ENCODE measurements around the gene MACO1. TPM values are rescaled to one million over a fixed set of nuclear protein-coding genes. Genes with fewer than 3 reads are reported as not detected.
A peak's percentile ranks its signal among the peaks of the same experiment; 100 is the strongest.

Gene MACO1
- total RNA-seq, 1 donor from 2014 or later, result 14.3 TPM

GRCh38 chr1:25477448-25478034, 46.8 kb downstream of the MACO1 start:
- DNase-seq, result no peak
- Mint-ChIP-seq H3K27ac (no peak overlapping the region), H3K27me3 (no peaks in the 10 kb centered on the region), H3K4me1 (peaks cover 35% of the 10 kb centered on the region), H3K4me3 (no peak overlapping the region), H3K36me3 (ENCODE audit: low read depth) (peaks cover 21% of the 10 kb centered on the region), H3K9me3 (no peaks in the 10 kb centered on the region)
- intact Hi-C loops (cut with micrococcal nuclease), result no loop called here

- no peaks in the 10 kb centered on the region for H3K9me3 Mint-ChIP-seq
- peaks cover 30% of the 10 kb centered on the region for H3K4me1 Mint-ChIP-seq
- H3K27ac Mint-ChIP-seq, result no peak overlapping the region
- H3K4me3 Mint-ChIP-seq, result no peak overlapping the region
- peaks cover 23% of the 10 kb centered on the region for H3K36me3 Mint-ChIP-seq (ENCODE audit: low read depth)
- DNase-seq, result no peak
- intact Hi-C loops (cut with micrococcal nuclease), result no loop called here
- no peaks in the 10 kb centered on the region for H3K27me3 Mint-ChIP-seq
These were observed 47.9 kb downstream of the MACO1 start for GRCh38 chr1:25478633-25479032.

- Mint-ChIP-seq H3K4me1 (peaks cover 11% of the 10 kb centered on the region), H3K27me3 (no peaks in the 10 kb centered on the region), H3K9me3 (no peaks in the 10 kb centered on the region), H3K36me3 (ENCODE audit: low read depth) (peaks cover 21% of the 10 kb centered on the region), H3K27ac (no peak overlapping the region), H3K4me3 (no peak overlapping the region)
- no peak for DNase-seq
- intact Hi-C loops (cut with micrococcal nuclease), result no loop called here
These were observed 50.9 kb downstream of the MACO1 start for GRCh38 chr1:25481625-25482024.

GRCh38 chr1:25482211-25482610, 51.5 kb downstream of the MACO1 start:
- Mint-ChIP-seq H3K36me3 (ENCODE audit: low read depth) (peaks cover 22% of the 10 kb centered on the region), H3K27ac (no peak overlapping the region), H3K27me3 (no peaks in the 10 kb centered on the region), H3K4me3 (no peak overlapping the region), H3K4me1 (peaks cover 7% of the 10 kb centered on the region), H3K9me3 (no peaks in the 10 kb centered on the region)
- intact Hi-C loops (cut with micrococcal nuclease), result no loop called here
- DNase-seq, result no peak

GRCh38 chr1:25484096-25484495, 53.4 kb downstream of the MACO1 start:
- no peak for DNase-seq
- Mint-ChIP-seq H3K36me3 (ENCODE audit: low read depth) (peaks cover 26% of the 10 kb centered on the region), H3K4me3 (no peak overlapping the region), H3K4me1 (peaks cover 9% of the 10 kb centered on the region), H3K27ac (no peak overlapping the region), H3K27me3 (no peaks in the 10 kb centered on the region), H3K9me3 (no peaks in the 10 kb centered on the region)
- intact Hi-C loops (cut with micrococcal nuclease), result no loop called here

GRCh38 chr1:25484533-25484932, 53.8 kb downstream of the MACO1 start:
- DNase-seq, result no peak
- Mint-ChIP-seq H3K36me3 (ENCODE audit: low read depth) (peaks cover 29% of the 10 kb centered on the region), H3K27ac (no peak overlapping the region), H3K27me3 (no peaks in the 10 kb centered on the region), H3K4me3 (no peak overlapping the region), H3K4me1 (peaks cover 9% of the 10 kb centered on the region), H3K9me3 (no peaks in the 10 kb centered on the region)
- intact Hi-C loops (cut with micrococcal nuclease), result no loop called here

- peaks cover 9% of the 10 kb centered on the region for H3K4me1 Mint-ChIP-seq
- intact Hi-C loops (cut with micrococcal nuclease), result no loop called here
- peaks cover 34% of the 10 kb centered on the region for H3K36me3 Mint-ChIP-seq (ENCODE audit: low read depth)
- H3K4me3 Mint-ChIP-seq, result no peak overlapping the region
- H3K27ac Mint-ChIP-seq, result no peak overlapping the region
- no peaks in the 10 kb centered on the region for H3K27me3 Mint-ChIP-seq
- H3K9me3 Mint-ChIP-seq, result no peaks in the 10 kb centered on the region
- DNase-seq, result no peak
These were observed 55.1 kb downstream of the MACO1 start for GRCh38 chr1:25485536-25486411.

GRCh38 chr1:25486602-25487001, 55.9 kb downstream of the MACO1 start:
- H3K4me3 Mint-ChIP-seq, result no peak overlapping the region
- H3K9me3 Mint-ChIP-seq, result no peaks in the 10 kb centered on the region
- peaks cover 8% of the 10 kb centered on the region for H3K4me1 Mint-ChIP-seq
- DNase-seq, result no peak
- peaks cover 33% of the 10 kb centered on the region for H3K36me3 Mint-ChIP-seq (ENCODE audit: low read depth)
- intact Hi-C loops (cut with micrococcal nuclease), result no loop called here
- peak overlapping the region; percentile 9 for H3K27ac Mint-ChIP-seq
- H3K27me3 Mint-ChIP-seq, result no peaks in the 10 kb centered on the region

- Mint-ChIP-seq H3K4me1 (peaks cover 2% of the 10 kb centered on the region), H3K36me3 (ENCODE audit: low read depth) (peaks cover 37% of the 10 kb centered on the region), H3K27ac (no peak overlapping the region), H3K27me3 (no peaks in the 10 kb centered on the region), H3K9me3 (no peaks in the 10 kb centered on the region), H3K4me3 (no peak overlapping the region)
- intact Hi-C loops (cut with micrococcal nuclease), result no loop called here
- DNase-seq, result peak; percentile 76
These were observed 56.9 kb downstream of the MACO1 start for GRCh38 chr1:25487628-25488027.

GRCh38 chr1:25492323-25492722, 61.6 kb downstream of the MACO1 start:
- intact Hi-C loops (cut with micrococcal nuclease), result no loop called here
- DNase-seq, result no peak
- H3K27ac Mint-ChIP-seq, result no peak overlapping the region
- H3K9me3 Mint-ChIP-seq, result no peaks in the 10 kb centered on the region
- no peaks in the 10 kb centered on the region for H3K27me3 Mint-ChIP-seq
- peaks cover 7% of the 10 kb centered on the region for H3K4me1 Mint-ChIP-seq
- peaks cover 39% of the 10 kb centered on the region for H3K36me3 Mint-ChIP-seq (ENCODE audit: low read depth)
- H3K4me3 Mint-ChIP-seq, result no peak overlapping the region

- no peak overlapping the region for H3K27ac Mint-ChIP-seq
- intact Hi-C loops (cut with micrococcal nuclease), result no loop called here
- H3K4me3 Mint-ChIP-seq, result no peak overlapping the region
- H3K36me3 Mint-ChIP-seq (ENCODE audit: low read depth), result peaks cover 44% of the 10 kb centered on the region
- no peak for DNase-seq
- H3K9me3 Mint-ChIP-seq, result no peaks in the 10 kb centered on the region
- H3K27me3 Mint-ChIP-seq, result no peaks in the 10 kb centered on the region
- peaks cover 5% of the 10 kb centered on the region for H3K4me1 Mint-ChIP-seq
These were observed 64.3 kb downstream of the MACO1 start for GRCh38 chr1:25494952-25495351.

- no peak overlapping the region for H3K4me3 Mint-ChIP-seq
- H3K9me3 Mint-ChIP-seq, result no peaks in the 10 kb centered on the region
- DNase-seq, result no peak
- peaks cover 2% of the 10 kb centered on the region for H3K4me1 Mint-ChIP-seq
- H3K36me3 Mint-ChIP-seq (ENCODE audit: low read depth), result peaks cover 29% of the 10 kb centered on the region
- intact Hi-C loops (cut with micrococcal nuclease), result no loop called here
- no peak overlapping the region for H3K27ac Mint-ChIP-seq
- no peaks in the 10 kb centered on the region for H3K27me3 Mint-ChIP-seq
These were observed 70.0 kb downstream of the MACO1 start for GRCh38 chr1:25500694-25501093.

- no peak overlapping the region for H3K4me3 Mint-ChIP-seq
- DNase-seq, result no peak
- intact Hi-C loops (cut with micrococcal nuclease), result no loop called here
- H3K4me1 Mint-ChIP-seq, result peaks cover 7% of the 10 kb centered on the region
- H3K27ac Mint-ChIP-seq, result no peak overlapping the region
- H3K36me3 Mint-ChIP-seq (ENCODE audit: low read depth), result peaks cover 26% of the 10 kb centered on the region
- no peaks in the 10 kb centered on the region for H3K9me3 Mint-ChIP-seq
- H3K27me3 Mint-ChIP-seq, result no peaks in the 10 kb centered on the region
These were observed 70.8 kb downstream of the MACO1 start for GRCh38 chr1:25501235-25502058.

GRCh38 chr1:25502957-25503356, 72.3 kb downstream of the MACO1 start:
- Mint-ChIP-seq H3K4me1 (peaks cover 8% of the 10 kb centered on the region), H3K9me3 (no peaks in the 10 kb centered on the region), H3K36me3 (ENCODE audit: low read depth) (peaks cover 22% of the 10 kb centered on the region), H3K4me3 (no peak overlapping the region), H3K27me3 (peaks cover 3% of the 10 kb centered on the region), H3K27ac (no peak overlapping the region)
- intact Hi-C loops (cut with micrococcal nuclease), result no loop called here
- no peak for DNase-seq

Measured in activated CD4-positive, alpha-beta T cell treated with anti-CD3 and anti-CD28 coated beads, Interleukin-2, amount 10 ng/mL, durations not matched to agents 24 days and 14 days (primary cell).